SH-SY5Y (cell line): ENCODE measurements around the gene MYCT1.

Source experiments
- GATA2 ChIP-seq: IDR thresholded peaks from 2 replicates; pipeline ENCODE4 v1.6.1; 2011; ENCODE audit warnings: mild to moderate bottlenecking, low read depth, low read length
- GATA3 ChIP-seq: IDR thresholded peaks from 2 replicates; pipeline ENCODE4 v1.6.1; 2011; ENCODE audit warnings: low read depth, mild to moderate bottlenecking, low read length, moderate library complexity

DNA sequence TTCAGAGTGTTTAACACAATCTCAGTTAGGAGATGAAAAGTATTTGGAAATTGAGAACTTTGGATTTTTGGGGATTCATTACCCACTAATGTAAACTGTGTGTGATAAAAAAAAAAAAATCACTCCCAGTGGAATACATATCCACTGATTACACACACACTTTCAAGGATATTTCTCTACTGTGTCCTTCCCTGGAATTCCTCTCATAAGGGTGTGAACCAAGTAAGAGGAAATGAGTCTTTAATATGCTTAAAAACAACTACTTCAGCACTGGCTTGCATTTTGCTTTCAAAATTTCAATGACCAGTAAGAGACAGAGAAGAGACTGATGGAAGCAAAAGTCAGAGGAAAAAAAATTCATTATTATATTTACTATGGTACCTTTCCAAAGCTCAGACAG is 24.5 kb upstream of the MYCT1 start:
- no peak for TF ChIP-seq GATA3
- no peak for TF ChIP-seq GATA2
